Measurements from ENCODE around the gene FAM8A1.

FAM8A1 gene

GRCh38 chr6:17601386-17601703, 1.2 kb downstream of the FAM8A1 start:
- no peak overlapping the region for H3K27ac ChIP-seq (ENCODE audit: low read length)
- H3K4me3 ChIP-seq (ENCODE audit: low read length) = peak overlapping the region; percentile 66; the same call in 1 of the 2 replicates
- no peaks in the 10 kb centered on the region for H3K9me3 ChIP-seq (ENCODE audit: control insufficient read depth, insufficient read depth, low read length)
- H3K27me3 ChIP-seq (ENCODE audit: control insufficient read depth, insufficient read depth, low read length) = no peaks in the 10 kb centered on the region
- no CpG with 5 or more reads among the region's 5 CpGs for WGBS (ENCODE audit: insufficient coverage, insufficient read length)
- no peaks in the 10 kb centered on the region for H3K36me3 ChIP-seq (ENCODE audit: control insufficient read depth, insufficient read depth, low read length)
- no peak for DNase-seq (ENCODE audit: low read depth, low spot score)
- no peaks in the 10 kb centered on the region for H3K4me1 ChIP-seq (ENCODE audit: control insufficient read depth, insufficient read depth, low read length)

GRCh38 chr6:17602888-17603287, 2.8 kb downstream of the FAM8A1 start:
- Histone ChIP-seq H3K27ac (ENCODE audit: low read length) (no peak overlapping the region), H3K36me3 (ENCODE audit: control insufficient read depth, insufficient read depth, low read length) (no peaks in the 10 kb centered on the region), H3K4me1 (ENCODE audit: control insufficient read depth, insufficient read depth, low read length) (no peaks in the 10 kb centered on the region), H3K4me3 (ENCODE audit: low read length) (no peak overlapping the region), H3K27me3 (ENCODE audit: control insufficient read depth, insufficient read depth, low read length) (no peaks in the 10 kb centered on the region), H3K9me3 (ENCODE audit: control insufficient read depth, insufficient read depth, low read length) (no peaks in the 10 kb centered on the region)
- no CpG with 5 or more reads among the region's 1 CpG for WGBS (ENCODE audit: insufficient coverage, insufficient read length)
- no peak for DNase-seq (ENCODE audit: low read depth, low spot score)

- H3K36me3 ChIP-seq (ENCODE audit: control insufficient read depth, insufficient read depth, low read length) = no peaks in the 10 kb centered on the region
- DNase-seq (ENCODE audit: low read depth, low spot score) = no peak
- H3K9me3 ChIP-seq (ENCODE audit: control insufficient read depth, insufficient read depth, low read length) = no peaks in the 10 kb centered on the region
- no peaks in the 10 kb centered on the region for H3K4me1 ChIP-seq (ENCODE audit: control insufficient read depth, insufficient read depth, low read length)
- no peak overlapping the region for H3K4me3 ChIP-seq (ENCODE audit: low read length)
- H3K27me3 ChIP-seq (ENCODE audit: control insufficient read depth, insufficient read depth, low read length) = no peaks in the 10 kb centered on the region
- WGBS (ENCODE audit: insufficient coverage, insufficient read length) = no CpG with 5 or more reads among the region's 4 CpGs
- no peak overlapping the region for H3K27ac ChIP-seq (ENCODE audit: low read length)
Measured at GRCh38 chr6:17606606-17607005, 6.5 kb downstream of the FAM8A1 start.

- Histone ChIP-seq H3K27me3 (ENCODE audit: control insufficient read depth, insufficient read depth, low read length) (no peaks in the 10 kb centered on the region), H3K4me3 (ENCODE audit: low read length) (no peak overlapping the region), H3K36me3 (ENCODE audit: control insufficient read depth, insufficient read depth, low read length) (peaks cover under 1% of the 10 kb centered on the region; the same call in 1 of the 2 replicates), H3K4me1 (ENCODE audit: control insufficient read depth, insufficient read depth, low read length) (no peaks in the 10 kb centered on the region), H3K27ac (ENCODE audit: low read length) (no peak overlapping the region), H3K9me3 (ENCODE audit: control insufficient read depth, insufficient read depth, low read length) (no peaks in the 10 kb centered on the region)
- no peak for DNase-seq (ENCODE audit: low read depth, low spot score)
- no CpG with 5 or more reads among the region's 3 CpGs for WGBS (ENCODE audit: insufficient coverage, insufficient read length)
Measured at GRCh38 chr6:17610835-17611234, 10.7 kb downstream of the FAM8A1 start.

GRCh38 chr6:17612048-17612447, 11.9 kb downstream of the FAM8A1 start:
- no peak for DNase-seq (ENCODE audit: low read depth, low spot score)
- Histone ChIP-seq H3K9me3 (ENCODE audit: control insufficient read depth, insufficient read depth, low read length) (no peaks in the 10 kb centered on the region), H3K4me3 (ENCODE audit: low read length) (no peak overlapping the region), H3K27ac (ENCODE audit: low read length) (no peak overlapping the region), H3K36me3 (ENCODE audit: control insufficient read depth, insufficient read depth, low read length) (peaks cover 2% of the 10 kb centered on the region; the same call in 1 of the 2 replicates), H3K4me1 (ENCODE audit: control insufficient read depth, insufficient read depth, low read length) (no peaks in the 10 kb centered on the region), H3K27me3 (ENCODE audit: control insufficient read depth, insufficient read depth, low read length) (no peaks in the 10 kb centered on the region)
- 100% methylated on average over 1 of the region's 4 CpGs for WGBS (ENCODE audit: insufficient coverage, insufficient read length)

GRCh38 chr6:17615794-17616193, 15.7 kb downstream of the FAM8A1 start:
- no peak overlapping the region for H3K4me3 ChIP-seq (ENCODE audit: low read length)
- no peak overlapping the region for H3K27ac ChIP-seq (ENCODE audit: low read length)
- no peak for DNase-seq (ENCODE audit: low read depth, low spot score)
- H3K36me3 ChIP-seq (ENCODE audit: control insufficient read depth, insufficient read depth, low read length) = peaks cover 2% of the 10 kb centered on the region; the same call in 1 of the 2 replicates
- no peaks in the 10 kb centered on the region for H3K27me3 ChIP-seq (ENCODE audit: control insufficient read depth, insufficient read depth, low read length)
- H3K9me3 ChIP-seq (ENCODE audit: control insufficient read depth, insufficient read depth, low read length) = no peaks in the 10 kb centered on the region
- H3K4me1 ChIP-seq (ENCODE audit: control insufficient read depth, insufficient read depth, low read length) = no peaks in the 10 kb centered on the region
- WGBS (ENCODE audit: insufficient coverage, insufficient read length) = no CpG with 5 or more reads among the region's 4 CpGs

- Histone ChIP-seq H3K9me3 (ENCODE audit: control insufficient read depth, insufficient read depth, low read length) (no peaks in the 10 kb centered on the region), H3K27ac (ENCODE audit: low read length) (no peak overlapping the region), H3K4me3 (ENCODE audit: low read length) (no peak overlapping the region), H3K36me3 (ENCODE audit: control insufficient read depth, insufficient read depth, low read length) (peaks cover 5% of the 10 kb centered on the region; the same call in 1 of the 2 replicates), H3K4me1 (ENCODE audit: control insufficient read depth, insufficient read depth, low read length) (no peaks in the 10 kb centered on the region), H3K27me3 (ENCODE audit: control insufficient read depth, insufficient read depth, low read length) (no peaks in the 10 kb centered on the region)
- no CpG with 5 or more reads among the region's 2 CpGs for WGBS (ENCODE audit: insufficient coverage, insufficient read length)
- no peak for DNase-seq (ENCODE audit: low read depth, low spot score)
Measured at GRCh38 chr6:17621003-17621402, 20.9 kb downstream of the FAM8A1 start.

- no peaks in the 10 kb centered on the region for H3K4me1 ChIP-seq (ENCODE audit: control insufficient read depth, insufficient read depth, low read length)
- no peaks in the 10 kb centered on the region for H3K9me3 ChIP-seq (ENCODE audit: control insufficient read depth, insufficient read depth, low read length)
- WGBS (ENCODE audit: insufficient coverage, insufficient read length) = no CpG with 5 or more reads among the region's 5 CpGs
- peaks cover 5% of the 10 kb centered on the region; the same call in 1 of the 2 replicates for H3K36me3 ChIP-seq (ENCODE audit: control insufficient read depth, insufficient read depth, low read length)
- no peak overlapping the region for H3K27ac ChIP-seq (ENCODE audit: low read length)
- H3K4me3 ChIP-seq (ENCODE audit: low read length) = no peak overlapping the region
- no peaks in the 10 kb centered on the region for H3K27me3 ChIP-seq (ENCODE audit: control insufficient read depth, insufficient read depth, low read length)
- DNase-seq (ENCODE audit: low read depth, low spot score) = no peak
Measured at GRCh38 chr6:17622144-17622543, 22.0 kb downstream of the FAM8A1 start.

- no peak overlapping the region for H3K4me3 ChIP-seq (ENCODE audit: low read length)
- H3K27me3 ChIP-seq (ENCODE audit: control insufficient read depth, insufficient read depth, low read length) = no peaks in the 10 kb centered on the region
- H3K4me1 ChIP-seq (ENCODE audit: control insufficient read depth, insufficient read depth, low read length) = no peaks in the 10 kb centered on the region
- DNase-seq (ENCODE audit: low read depth, low spot score) = no peak
- WGBS (ENCODE audit: insufficient coverage, insufficient read length) = no CpG with 5 or more reads among the region's 1 CpG
- H3K36me3 ChIP-seq (ENCODE audit: control insufficient read depth, insufficient read depth, low read length) = peaks cover 13% of the 10 kb centered on the region; the same call in 1 of the 2 replicates
- no peak overlapping the region for H3K27ac ChIP-seq (ENCODE audit: low read length)
- no peaks in the 10 kb centered on the region for H3K9me3 ChIP-seq (ENCODE audit: control insufficient read depth, insufficient read depth, low read length)
Measured at GRCh38 chr6:17624396-17624795, 24.3 kb downstream of the FAM8A1 start.

GRCh38 chr6:17628873-17629272, 28.8 kb downstream of the FAM8A1 start:
- H3K27ac ChIP-seq (ENCODE audit: low read length) = no peak overlapping the region
- no peaks in the 10 kb centered on the region for H3K9me3 ChIP-seq (ENCODE audit: control insufficient read depth, insufficient read depth, low read length)
- peaks cover 13% of the 10 kb centered on the region; the same call in 1 of the 2 replicates for H3K36me3 ChIP-seq (ENCODE audit: control insufficient read depth, insufficient read depth, low read length)
- DNase-seq (ENCODE audit: low read depth, low spot score) = no peak
- no peaks in the 10 kb centered on the region for H3K27me3 ChIP-seq (ENCODE audit: control insufficient read depth, insufficient read depth, low read length)
- no CpG with 5 or more reads among the region's 1 CpG for WGBS (ENCODE audit: insufficient coverage, insufficient read length)
- no peaks in the 10 kb centered on the region for H3K4me1 ChIP-seq (ENCODE audit: control insufficient read depth, insufficient read depth, low read length)
- H3K4me3 ChIP-seq (ENCODE audit: low read length) = no peak overlapping the region

GRCh38 chr6:17629824-17630510, 29.9 kb downstream of the FAM8A1 start:
- no peaks in the 10 kb centered on the region for H3K4me1 ChIP-seq (ENCODE audit: control insufficient read depth, insufficient read depth, low read length)
- H3K36me3 ChIP-seq (ENCODE audit: control insufficient read depth, insufficient read depth, low read length) = peaks cover 13% of the 10 kb centered on the region; the same call in 1 of the 2 replicates
- no peak overlapping the region for H3K27ac ChIP-seq (ENCODE audit: low read length)
- H3K9me3 ChIP-seq (ENCODE audit: control insufficient read depth, insufficient read depth, low read length) = no peaks in the 10 kb centered on the region
- H3K4me3 ChIP-seq (ENCODE audit: low read length) = no peak overlapping the region
- no peaks in the 10 kb centered on the region for H3K27me3 ChIP-seq (ENCODE audit: control insufficient read depth, insufficient read depth, low read length)
- no peak for DNase-seq (ENCODE audit: low read depth, low spot score)
- WGBS (ENCODE audit: insufficient coverage, insufficient read length) = no CpG with 5 or more reads among the region's 8 CpGs
